ENCODE data around the gene SEZ6. TPM values are rescaled to one million over a fixed set of nuclear protein-coding genes. Genes with fewer than 3 reads are reported as not detected.

The SEZ6 gene
- total RNA-seq, 2 donors from 2014 or later, result 0.20 TPM; not detected in 1

GRCh38 chr17:29051194-29051593 lies 45.4 kb upstream of the SEZ6 start:
- Histone ChIP-seq H3K9me3 (ENCODE audit: control insufficient read depth, low read length) (no peaks in the 10 kb centered on the region), H3K27ac (ENCODE audit: low read depth, low read length) (peak overlapping the region; percentile 59), H3K4me1 (ENCODE audit: control insufficient read depth, insufficient read depth, low read length) (peaks cover 7% of the 10 kb centered on the region), H3K9ac (ENCODE audit: extremely low read depth, low read length, poor library complexity, severe bottlenecking) (no peak overlapping the region), H3K27me3 (ENCODE audit: control insufficient read depth, insufficient read depth, low read length, poor library complexity, severe bottlenecking) (no peaks in the 10 kb centered on the region), H3K4me3 (ENCODE audit: low read length) (no peak overlapping the region), H3K36me3 (ENCODE audit: control insufficient read depth, insufficient read depth, low read length) (no peaks in the 10 kb centered on the region)
- Mint-ChIP-seq H3K27me3 (ENCODE audit: insufficient read depth) (no peaks in the 10 kb centered on the region), H3K9me3 (no peaks in the 10 kb centered on the region), H3K27ac (no peak overlapping the region), H3K36me3 (ENCODE audit: low read depth) (no peaks in the 10 kb centered on the region), H3K4me3 (no peak overlapping the region), H3K4me1 (peaks cover 11% of the 10 kb centered on the region)
- TF ChIP-seq, protein P1, sequence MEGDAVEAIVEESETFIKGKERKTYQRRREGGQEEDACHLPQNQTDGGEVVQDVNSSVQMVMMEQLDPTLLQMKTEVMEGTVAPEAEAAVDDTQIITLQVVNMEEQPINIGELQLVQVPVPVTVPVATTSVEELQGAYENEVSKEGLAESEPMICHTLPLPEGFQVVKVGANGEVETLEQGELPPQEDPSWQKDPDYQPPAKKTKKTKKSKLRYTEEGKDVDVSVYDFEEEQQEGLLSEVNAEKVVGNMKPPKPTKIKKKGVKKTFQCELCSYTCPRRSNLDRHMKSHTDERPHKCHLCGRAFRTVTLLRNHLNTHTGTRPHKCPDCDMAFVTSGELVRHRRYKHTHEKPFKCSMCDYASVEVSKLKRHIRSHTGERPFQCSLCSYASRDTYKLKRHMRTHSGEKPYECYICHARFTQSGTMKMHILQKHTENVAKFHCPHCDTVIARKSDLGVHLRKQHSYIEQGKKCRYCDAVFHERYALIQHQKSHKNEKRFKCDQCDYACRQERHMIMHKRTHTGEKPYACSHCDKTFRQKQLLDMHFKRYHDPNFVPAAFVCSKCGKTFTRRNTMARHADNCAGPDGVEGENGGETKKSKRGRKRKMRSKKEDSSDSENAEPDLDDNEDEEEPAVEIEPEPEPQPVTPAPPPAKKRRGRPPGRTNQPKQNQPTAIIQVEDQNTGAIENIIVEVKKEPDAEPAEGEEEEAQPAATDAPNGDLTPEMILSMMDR (conservative IDR thresholded peaks at IDR 0.05), result no peak
- no peak for DNase-seq
- WGBS, 2 experiments (ENCODE audit: insufficient coverage in 1 of 2, insufficient read length in 1 of 2), result 91 to 100% methylated on average over 3 to 11 of the region's 12 CpGs

- WGBS, 2 experiments (ENCODE audit: insufficient coverage in 1 of 2, insufficient read length in 1 of 2), result 94 to 95% methylated on average over 4 to 5 of the region's 5 CpGs
Measured at GRCh38 chr17:29050176-29050575, 44.3 kb upstream of the SEZ6 start.

DNA sequence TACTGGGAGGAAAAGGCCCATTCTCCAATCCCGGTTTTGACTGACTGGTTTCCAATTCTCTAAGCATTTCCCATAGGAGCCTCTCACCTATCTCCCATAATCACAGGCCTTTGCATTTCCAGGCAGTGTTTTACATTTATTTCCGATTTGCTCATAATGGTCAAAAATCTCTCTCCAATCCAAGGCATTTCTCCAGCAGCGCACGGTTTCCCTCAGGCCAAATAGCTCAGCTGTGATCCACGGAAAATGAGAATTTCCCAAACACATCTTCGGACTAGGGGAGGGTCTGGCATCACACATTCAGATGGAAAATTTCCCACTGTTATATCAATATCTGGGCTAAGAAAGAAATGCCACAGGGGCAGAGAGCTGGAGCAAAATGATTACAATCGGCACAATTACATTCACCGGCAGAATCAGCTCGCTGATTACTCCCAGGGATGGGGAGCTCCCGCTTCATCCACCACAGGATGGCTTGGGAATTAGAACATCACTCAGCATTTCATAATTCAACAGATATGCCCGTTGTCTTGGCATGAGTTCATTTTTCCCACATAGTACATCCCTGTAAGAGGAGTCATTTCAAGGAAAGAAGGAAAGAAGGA lies 43.8 kb upstream of the SEZ6 start:
- H3K4me1 Mint-ChIP-seq, result peaks cover 14% of the 10 kb centered on the region
- H3K27me3 Mint-ChIP-seq (ENCODE audit: insufficient read depth), result no peaks in the 10 kb centered on the region
- H3K27ac Mint-ChIP-seq, result no peak overlapping the region
- H3K9me3 ChIP-seq (ENCODE audit: control insufficient read depth, low read length), result no peaks in the 10 kb centered on the region
- no peaks in the 10 kb centered on the region for H3K27me3 ChIP-seq (ENCODE audit: control insufficient read depth, insufficient read depth, low read length, poor library complexity, severe bottlenecking)
- peak overlapping the region; percentile 100 for H3K27ac ChIP-seq (ENCODE audit: low read depth, low read length)
- H3K36me3 Mint-ChIP-seq (ENCODE audit: low read depth), result no peaks in the 10 kb centered on the region
- peaks cover 7% of the 10 kb centered on the region for H3K4me1 ChIP-seq (ENCODE audit: control insufficient read depth, insufficient read depth, low read length)
- no peaks in the 10 kb centered on the region for H3K9me3 Mint-ChIP-seq
- 90 to 92% methylated on average over 7 to 11 of the region's 11 CpGs for WGBS, 2 experiments (ENCODE audit: insufficient coverage in 1 of 2, insufficient read length in 1 of 2)
- DNase-seq, result no peak
- no peak overlapping the region for H3K4me3 Mint-ChIP-seq
- H3K9ac ChIP-seq (ENCODE audit: extremely low read depth, low read length, poor library complexity, severe bottlenecking), result no peak overlapping the region
- H3K4me3 ChIP-seq (ENCODE audit: low read length), result no peak overlapping the region
- no peaks in the 10 kb centered on the region for H3K36me3 ChIP-seq (ENCODE audit: control insufficient read depth, insufficient read depth, low read length)
- TF ChIP-seq, protein P1 (conservative IDR thresholded peaks at IDR 0.05), result no peak

More at GRCh38 chr17:29050176-29050575, 44.3 kb upstream of the SEZ6 start:
- no peaks in the 10 kb centered on the region for H3K9me3 Mint-ChIP-seq
- no peak overlapping the region for H3K4me3 Mint-ChIP-seq
- no peaks in the 10 kb centered on the region for H3K27me3 Mint-ChIP-seq (ENCODE audit: insufficient read depth)
- no peaks in the 10 kb centered on the region for H3K9me3 ChIP-seq (ENCODE audit: control insufficient read depth, low read length)
- H3K27ac Mint-ChIP-seq, result no peak overlapping the region
- H3K36me3 ChIP-seq (ENCODE audit: control insufficient read depth, insufficient read depth, low read length), result no peaks in the 10 kb centered on the region
- H3K4me1 Mint-ChIP-seq, result peaks cover 13% of the 10 kb centered on the region
- TF ChIP-seq, protein P1 (conservative IDR thresholded peaks at IDR 0.05), result no peak
- no peak for DNase-seq
- peak overlapping the region; percentile 100 for H3K27ac ChIP-seq (ENCODE audit: low read depth, low read length)
- no peak overlapping the region for H3K4me3 ChIP-seq (ENCODE audit: low read length)
- H3K9ac ChIP-seq (ENCODE audit: extremely low read depth, low read length, poor library complexity, severe bottlenecking), result no peak overlapping the region
- H3K4me1 ChIP-seq (ENCODE audit: control insufficient read depth, insufficient read depth, low read length), result peaks cover 7% of the 10 kb centered on the region
- H3K27me3 ChIP-seq (ENCODE audit: control insufficient read depth, insufficient read depth, low read length, poor library complexity, severe bottlenecking), result no peaks in the 10 kb centered on the region
- H3K36me3 Mint-ChIP-seq (ENCODE audit: low read depth), result no peaks in the 10 kb centered on the region

Measured in endodermal cell (in vitro differentiated cells).